ENCODE data around the gene GPR153.

GPR153 gene

DNA sequence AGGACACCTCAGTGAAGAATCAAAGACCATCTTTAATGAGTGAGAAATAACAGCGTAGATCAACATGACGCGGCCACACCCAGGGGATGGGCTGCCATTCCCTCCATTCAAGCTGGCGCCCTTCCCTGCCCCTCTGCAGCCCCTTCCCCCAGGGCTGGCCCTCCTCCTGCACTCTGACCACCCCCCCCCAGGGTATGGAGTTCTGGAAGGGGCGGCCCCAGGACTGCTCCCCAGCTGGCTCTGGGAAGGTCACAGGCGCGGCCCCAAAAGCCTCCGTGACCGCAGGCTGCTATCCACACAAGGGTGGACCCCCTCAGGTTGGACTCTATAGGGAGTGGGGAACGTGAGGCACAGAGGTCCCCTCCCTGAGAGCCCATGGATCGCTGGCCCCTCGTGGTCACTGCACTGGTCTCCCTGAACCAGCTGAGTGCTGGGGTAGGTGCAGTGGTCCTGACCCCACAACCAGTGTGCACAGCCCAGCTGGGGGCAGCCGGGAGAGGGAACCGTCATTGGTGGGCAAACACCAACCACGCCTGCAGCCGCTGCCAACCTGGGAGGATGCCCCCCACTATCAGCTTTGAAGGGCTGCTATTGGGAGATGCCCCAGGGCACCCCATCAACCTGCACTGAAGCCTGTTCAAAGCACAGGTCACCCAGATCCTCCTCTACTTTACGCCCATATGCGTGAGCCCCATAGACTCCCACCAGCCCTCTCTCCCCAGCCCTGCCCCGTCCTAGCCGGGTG, 16.1 kb upstream of the GPR153 start:
- ChIA-PET POLR2A (interaction anchor here (0.7 to 1.0 kb wide), 2 partner anchors 32 to 54 kb away, joined by 3 to 5 read pairs; no protein-coding TSS in a partner anchor), CTCF (interaction anchor here (0.8 to 9.9 kb wide), 5 partner anchors 9 to 160 kb away, joined by 3 to 54 read pairs (median 3); no protein-coding TSS in a partner anchor)
- TF ChIP-seq, protein P1, sequence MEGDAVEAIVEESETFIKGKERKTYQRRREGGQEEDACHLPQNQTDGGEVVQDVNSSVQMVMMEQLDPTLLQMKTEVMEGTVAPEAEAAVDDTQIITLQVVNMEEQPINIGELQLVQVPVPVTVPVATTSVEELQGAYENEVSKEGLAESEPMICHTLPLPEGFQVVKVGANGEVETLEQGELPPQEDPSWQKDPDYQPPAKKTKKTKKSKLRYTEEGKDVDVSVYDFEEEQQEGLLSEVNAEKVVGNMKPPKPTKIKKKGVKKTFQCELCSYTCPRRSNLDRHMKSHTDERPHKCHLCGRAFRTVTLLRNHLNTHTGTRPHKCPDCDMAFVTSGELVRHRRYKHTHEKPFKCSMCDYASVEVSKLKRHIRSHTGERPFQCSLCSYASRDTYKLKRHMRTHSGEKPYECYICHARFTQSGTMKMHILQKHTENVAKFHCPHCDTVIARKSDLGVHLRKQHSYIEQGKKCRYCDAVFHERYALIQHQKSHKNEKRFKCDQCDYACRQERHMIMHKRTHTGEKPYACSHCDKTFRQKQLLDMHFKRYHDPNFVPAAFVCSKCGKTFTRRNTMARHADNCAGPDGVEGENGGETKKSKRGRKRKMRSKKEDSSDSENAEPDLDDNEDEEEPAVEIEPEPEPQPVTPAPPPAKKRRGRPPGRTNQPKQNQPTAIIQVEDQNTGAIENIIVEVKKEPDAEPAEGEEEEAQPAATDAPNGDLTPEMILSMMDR (IDR thresholded peaks at IDR 0.05; ENCODE audit: insufficient read depth, low read length, missing control alignments), result no peak
- no peak overlapping the region; the same call in 1 of the 2 replicates for H3K4me3 ChIP-seq (ENCODE audit: low read depth, low read length)
- no peak for DNase-seq (ENCODE audit: low read depth, low spot score)

DNA sequence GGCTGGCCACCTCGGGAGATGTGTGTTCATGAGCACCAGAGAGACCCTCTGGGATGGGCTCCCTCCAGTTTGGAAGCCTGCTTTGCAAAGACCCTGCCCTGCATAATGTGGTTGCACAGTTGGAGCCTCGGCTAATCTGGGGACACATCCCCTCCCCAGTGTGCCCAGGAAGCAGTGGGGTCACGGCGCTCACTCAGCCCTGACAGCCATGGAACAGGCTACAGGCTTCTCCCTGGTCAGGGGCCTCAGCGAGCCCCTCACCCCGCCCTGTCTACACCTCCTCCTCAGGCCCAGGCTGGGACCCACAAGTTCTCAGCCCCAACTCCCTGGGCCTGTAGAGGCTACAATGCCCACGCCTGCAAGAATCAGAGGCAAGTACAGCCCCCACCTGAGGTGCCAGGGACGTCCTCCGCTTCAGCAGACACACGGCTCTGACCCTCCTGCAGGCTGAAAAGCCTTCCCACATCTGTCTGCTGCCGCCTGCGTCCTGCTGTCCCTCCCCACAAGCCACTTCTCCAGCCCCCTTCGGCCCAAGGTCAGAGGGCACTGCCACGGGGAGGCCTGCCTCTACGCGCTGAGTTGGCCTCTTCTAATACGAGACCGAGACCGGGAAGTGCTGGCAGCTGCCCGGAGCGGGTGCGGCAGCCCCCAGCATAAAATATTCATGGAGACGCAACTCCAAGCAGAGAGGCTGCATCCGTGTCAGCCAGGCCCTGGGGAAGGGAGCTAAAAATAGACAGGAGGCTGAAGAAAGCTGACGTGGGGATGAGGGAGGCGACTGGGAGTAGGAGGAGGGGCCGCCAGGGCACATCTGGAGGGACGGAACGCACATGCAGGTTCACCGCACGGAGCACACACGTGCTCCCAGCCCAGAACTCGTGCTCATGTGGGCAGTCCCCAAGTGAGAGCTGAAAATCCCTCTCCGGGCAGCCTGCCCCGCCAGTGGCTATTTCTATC, 15.2 kb upstream of the GPR153 start:
- DNase-seq (ENCODE audit: low read depth, low spot score), result peak; percentile 24
- CTCF ChIA-PET, result interaction anchor here (0.8 to 9.9 kb wide), 5 partner anchors 8 to 161 kb away, joined by 3 to 54 read pairs (median 3); no protein-coding TSS in a partner anchor
- TF ChIP-seq, protein P1 (IDR thresholded peaks at IDR 0.05; ENCODE audit: insufficient read depth, low read length, missing control alignments), result no peak
- POLR2A ChIA-PET, result interaction anchor here (0.6 to 1.0 kb wide), 3 partner anchors 31 to 224 kb away, joined by 3 to 5 read pairs (median 3); no protein-coding TSS in a partner anchor
- H3K4me3 ChIP-seq (ENCODE audit: low read depth, low read length), result peak overlapping the region; percentile 40

DNA sequence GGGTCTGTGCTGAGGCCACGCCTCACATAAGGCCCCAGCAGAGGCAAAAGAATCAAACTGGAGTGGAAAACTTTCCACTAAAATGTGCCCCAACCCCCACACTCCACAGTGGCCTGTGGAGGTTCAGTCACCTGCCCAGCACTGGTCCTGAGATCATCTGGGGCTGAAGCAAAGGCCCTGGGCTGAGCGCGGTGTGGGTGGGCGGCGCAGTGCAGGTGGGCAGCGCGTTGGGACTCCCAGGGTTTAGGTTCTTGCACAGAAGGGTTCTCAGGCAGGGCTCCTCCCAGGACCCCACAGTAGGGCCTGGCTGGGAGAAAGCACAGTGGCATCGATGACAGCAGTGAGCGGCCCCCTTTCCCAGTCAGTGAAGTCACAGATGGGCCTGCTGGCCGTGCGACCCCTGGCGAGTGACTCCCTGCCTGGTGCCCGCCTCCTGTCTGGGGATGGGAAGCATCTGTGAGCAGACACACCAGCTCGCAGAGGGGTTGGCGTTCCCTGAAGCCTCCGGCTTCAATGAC, 13.8 kb upstream of the GPR153 start:
- TF ChIP-seq, protein P1 (IDR thresholded peaks at IDR 0.05; ENCODE audit: insufficient read depth, low read length, missing control alignments), result no peak
- DNase-seq (ENCODE audit: low read depth, low spot score), result no peak
- no peak overlapping the region for H3K4me3 ChIP-seq (ENCODE audit: low read depth, low read length)
- ChIA-PET POLR2A (no interaction called here), CTCF (interaction anchor here (9.9 kb wide), 1 partner anchor 27 kb away, joined by 54 read pairs; no protein-coding TSS in a partner anchor)

DNA sequence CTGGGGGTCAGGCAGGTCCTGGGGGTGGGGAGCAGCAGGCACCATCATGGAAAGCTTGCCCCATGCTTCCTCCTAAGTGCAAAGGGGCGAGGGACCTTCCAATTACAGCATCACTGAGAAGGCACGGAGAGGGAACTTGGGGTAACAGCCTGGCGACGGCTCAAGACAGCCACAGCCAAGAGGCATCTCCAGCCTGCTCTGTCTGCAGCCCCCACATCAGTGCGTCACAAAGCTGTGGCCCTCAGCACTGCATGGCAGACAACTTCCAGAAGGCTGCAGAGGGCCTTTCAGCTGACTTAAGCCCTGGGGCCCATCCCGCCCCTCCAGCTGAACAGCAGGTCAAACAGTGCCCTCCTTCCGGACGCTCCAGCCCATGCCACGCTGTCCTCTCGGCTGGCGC, 13.2 kb upstream of the GPR153 start:
- no peak for DNase-seq (ENCODE audit: low read depth, low spot score)
- ChIA-PET CTCF (no interaction called here), POLR2A (no interaction called here)
- TF ChIP-seq, protein P1 (IDR thresholded peaks at IDR 0.05; ENCODE audit: insufficient read depth, low read length, missing control alignments), result no peak
- H3K4me3 ChIP-seq (ENCODE audit: low read depth, low read length), result no peak overlapping the region

DNA sequence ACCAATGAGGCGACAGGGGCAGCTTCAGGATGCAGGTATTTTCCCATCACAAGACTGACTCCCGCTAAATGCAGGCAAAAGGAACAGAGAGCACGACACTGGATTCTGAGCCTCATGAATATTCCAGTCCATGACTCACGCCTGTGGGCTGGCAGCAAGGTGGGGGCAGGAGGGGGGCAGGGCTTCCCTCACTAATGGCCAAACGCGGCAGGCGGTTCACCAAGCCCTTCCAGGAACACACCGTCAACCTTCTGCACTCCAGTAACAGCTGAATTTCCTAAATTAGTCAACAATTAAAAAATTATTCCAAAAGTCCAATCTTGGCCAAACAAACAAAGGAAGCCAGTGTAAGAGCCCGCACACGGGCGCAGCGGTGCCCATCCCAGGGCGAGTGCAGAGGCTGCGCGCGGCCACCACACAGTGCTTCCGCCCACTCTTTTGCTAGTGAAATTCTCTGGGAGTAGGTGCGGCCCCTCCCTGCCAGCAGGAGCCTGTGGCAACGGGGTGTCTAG, 12.5 kb upstream of the GPR153 start:
- TF ChIP-seq, protein P1 (IDR thresholded peaks at IDR 0.05; ENCODE audit: insufficient read depth, low read length, missing control alignments), result no peak
- ChIA-PET POLR2A (no interaction called here), CTCF (interaction anchor here (1.0 to 1.1 kb wide), 2 partner anchors 11 to 149 kb away, joined by 3 read pairs; no protein-coding TSS in a partner anchor)
- peak; percentile 9 for DNase-seq (ENCODE audit: low read depth, low spot score)
- H3K4me3 ChIP-seq (ENCODE audit: low read depth, low read length), result no peak overlapping the region

Measured in AG04449 (cell line).